Gastroesophageal sphincter (tissue), 3 donors: ENCODE measurements around the gene SMAP2.

Experiments used
- POLR2A ChIP-seq, 2 donors: fragments of 450-650 bp; IDR thresholded peaks; one replicate each; pipeline ENCODE4 v1.6.1; 2017; ENCODE audit warnings: antibody characterized with exemption in 2 of 2, mild to moderate bottlenecking in 2 of 2, moderate library complexity in 1 of 2
- POLR2AphosphoS5 ChIP-seq: sonication (generic); formaldehyde crosslinking; IDR thresholded peaks from one replicate; pipeline ENCODE4 v1.6.1; 2017; ENCODE audit warnings: antibody characterized with exemption
- TF ChIP-seq, protein P1 (sequence below), 4 experiments: fragments of 200-600 bp in 2 of 4; fragments of 450-650 bp in 2 of 4; sonication (generic) in 1 of 4; IDR thresholded peaks; one replicate each; pipeline ENCODE4 v1.5.1; 2017 to 2019; ENCODE audit warnings: antibody characterized with exemption in 4 of 4, mild to moderate bottlenecking in 2 of 4, moderate library complexity in 2 of 4

DNA sequence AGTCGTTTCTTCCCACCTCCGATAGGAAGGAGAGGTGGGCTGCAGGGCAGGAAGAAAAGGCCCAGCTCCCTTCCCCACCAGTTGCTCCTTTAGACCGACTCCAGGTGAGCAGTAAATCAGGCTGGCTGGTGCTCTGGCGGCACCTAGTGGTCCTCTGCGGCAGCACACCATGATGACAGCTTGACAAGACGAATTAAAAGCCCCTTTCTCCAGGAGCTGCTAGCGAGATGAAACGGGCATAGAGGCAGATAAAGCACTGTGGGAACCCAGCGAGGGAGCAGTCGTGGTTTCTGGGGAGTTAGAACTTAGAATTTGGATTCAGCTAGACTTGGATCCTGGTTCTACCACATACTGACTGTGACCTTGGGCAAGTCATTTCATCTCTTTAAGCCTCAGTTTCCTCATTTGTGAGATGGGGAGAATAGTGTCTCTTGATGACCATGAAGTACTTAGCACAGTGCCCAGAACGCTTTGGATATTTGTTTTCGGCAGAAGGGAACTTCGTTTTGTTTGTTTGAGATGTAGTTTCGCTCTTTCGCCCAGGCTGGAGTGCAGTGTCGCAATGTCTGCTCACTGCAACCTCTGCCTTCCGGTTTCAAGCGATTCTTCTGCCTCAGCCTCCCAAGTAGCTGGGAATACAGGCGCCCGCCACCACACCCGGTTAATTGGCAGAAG lies 34.6 kb upstream of the SMAP2 start:
- TF ChIP-seq, protein P1, sequence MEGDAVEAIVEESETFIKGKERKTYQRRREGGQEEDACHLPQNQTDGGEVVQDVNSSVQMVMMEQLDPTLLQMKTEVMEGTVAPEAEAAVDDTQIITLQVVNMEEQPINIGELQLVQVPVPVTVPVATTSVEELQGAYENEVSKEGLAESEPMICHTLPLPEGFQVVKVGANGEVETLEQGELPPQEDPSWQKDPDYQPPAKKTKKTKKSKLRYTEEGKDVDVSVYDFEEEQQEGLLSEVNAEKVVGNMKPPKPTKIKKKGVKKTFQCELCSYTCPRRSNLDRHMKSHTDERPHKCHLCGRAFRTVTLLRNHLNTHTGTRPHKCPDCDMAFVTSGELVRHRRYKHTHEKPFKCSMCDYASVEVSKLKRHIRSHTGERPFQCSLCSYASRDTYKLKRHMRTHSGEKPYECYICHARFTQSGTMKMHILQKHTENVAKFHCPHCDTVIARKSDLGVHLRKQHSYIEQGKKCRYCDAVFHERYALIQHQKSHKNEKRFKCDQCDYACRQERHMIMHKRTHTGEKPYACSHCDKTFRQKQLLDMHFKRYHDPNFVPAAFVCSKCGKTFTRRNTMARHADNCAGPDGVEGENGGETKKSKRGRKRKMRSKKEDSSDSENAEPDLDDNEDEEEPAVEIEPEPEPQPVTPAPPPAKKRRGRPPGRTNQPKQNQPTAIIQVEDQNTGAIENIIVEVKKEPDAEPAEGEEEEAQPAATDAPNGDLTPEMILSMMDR (IDR thresholded peaks at IDR 0.05) = peak; percentile 91 to 98 (median 95)
- TF ChIP-seq POLR2AphosphoS5 (no peak), POLR2A (IDR thresholded peaks at IDR 0.05) (no peak)
